GM21717 (cell line): ENCODE data around the gene CD86.
"Not testable (repeated sequence)": the region's sequence is repeated elsewhere in the genome, so short reads cannot be mapped to it uniquely, and the experiment has no call there.

ENCODE experiments used
- ATAC-seq: cut with Tn5 transposase; IDR thresholded peaks from one replicate; pipeline ENCODE4 v1.9.1; 2021; ENCODE audit warnings: mild to moderate bottlenecking, moderate library complexity; ENCODE audit not compliant: unreplicated experiment

The CD86 gene

GRCh38 chr3:122055215-122055614, at the start of gene CD86:
Gene CD86 (plus strand): TSS chr3:122055362. CDS start chr3:122055490, 128 bp downstream.
- peak; percentile 95 for ATAC-seq

GRCh38 chr3:122006267-122006666, 48.9 kb upstream of the CD86 start:
- no peak for ATAC-seq

- no peak for ATAC-seq
Measured at GRCh38 chr3:122008166-122008565, 47.0 kb upstream of the CD86 start.

- no peak for ATAC-seq
Measured at GRCh38 chr3:122010506-122010905, 44.7 kb upstream of the CD86 start.

- no peak for ATAC-seq
Measured at GRCh38 chr3:122011396-122011795, 43.8 kb upstream of the CD86 start.

- no peak for ATAC-seq
Measured at GRCh38 chr3:122012821-122013220, 42.3 kb upstream of the CD86 start.

GRCh38 chr3:122013448-122013925, 41.7 kb upstream of the CD86 start:
- ATAC-seq, result no peak

GRCh38 chr3:122014741-122015140, 40.4 kb upstream of the CD86 start:
- ATAC-seq, result peak; percentile 81

GRCh38 chr3:122019493-122019892, 35.7 kb upstream of the CD86 start:
- no peak for ATAC-seq

GRCh38 chr3:122021037-122021436, 34.1 kb upstream of the CD86 start:
- ATAC-seq, result no peak

- ATAC-seq, result no peak
Measured at GRCh38 chr3:122021811-122022401, 33.3 kb upstream of the CD86 start, which contains the start of gene ILDR1. Gene ILDR1 (minus strand): TSS chr3:122022247. CDS start chr3:122022077, 170 bp downstream.

- no peak for ATAC-seq
Measured at GRCh38 chr3:122023335-122023910, 31.7 kb upstream of the CD86 start.

GRCh38 chr3:122024800-122025199, 30.4 kb upstream of the CD86 start:
- no peak for ATAC-seq

- peak; percentile 86 for ATAC-seq
Measured at GRCh38 chr3:122025296-122025695, 29.9 kb upstream of the CD86 start.

- peak; percentile 55 for ATAC-seq
Measured at GRCh38 chr3:122030381-122031122, 24.6 kb upstream of the CD86 start.

- peak; percentile 23 for ATAC-seq
Measured at GRCh38 chr3:122031123-122031468, 24.1 kb upstream of the CD86 start.

GRCh38 chr3:122032531-122032930, 22.6 kb upstream of the CD86 start:
- ATAC-seq, result no peak

GRCh38 chr3:122033023-122033422, 22.1 kb upstream of the CD86 start:
- no peak for ATAC-seq

- not testable (repeated sequence) for ATAC-seq
Measured at GRCh38 chr3:122047296-122047695, 7.9 kb upstream of the CD86 start.

- not testable (repeated sequence) for ATAC-seq
Measured at GRCh38 chr3:122047773-122048172, 7.4 kb upstream of the CD86 start.

GRCh38 chr3:122052968-122053367, 2.2 kb upstream of the CD86 start:
- ATAC-seq, result no peak

GRCh38 chr3:122057671-122058070, 2.5 kb downstream of the CD86 start:
- ATAC-seq, result no peak
